Fibroblast of the aortic adventitia (primary cell): ENCODE measurements around the gene KCNJ6. TPM values are rescaled to one million over a fixed set of nuclear protein-coding genes. Genes with fewer than 3 reads are reported as not detected.
A peak's percentile ranks its signal among the peaks of the same experiment; 100 is the strongest.

Experiments
- DNase-seq: peaks from one replicate; pipeline ENCODE4 v3.0.0-alpha.2; 2010; ENCODE audit warnings: low read depth
- H3K4me3 ChIP-seq: 2 replicates; pipeline ENCODE4 v1.5.1; 2011; ENCODE audit warnings: low read depth, mild to moderate bottlenecking, control low read depth, low read length, moderate library complexity
- CTCF ChIP-seq: IDR thresholded peaks from 2 replicates; pipeline ENCODE4 v1.5.1; 2011; ENCODE audit warnings: mild to moderate bottlenecking, low read length, control low read depth, inconsistent platforms; ENCODE audit not compliant: insufficient read depth
- total RNA-seq: library from RNA; depleted of rRNA; stranded (reverse); fragments of >200 nt; gene quantifications from 2 replicates; pipeline ENCODE4 v1.2.3, GENCODE V29; 2012; ENCODE audit warnings: low replicate concordance

KCNJ6 gene
- total RNA-seq, 1 donor, result under 0.01 TPM

- DNase-seq, result no peak
- no peak overlapping the region for H3K4me3 ChIP-seq
- TF ChIP-seq CTCF, result no peak
Observed at GRCh38 chr21:37770461-37770860, 145.8 kb downstream of the KCNJ6 start.

DNA sequence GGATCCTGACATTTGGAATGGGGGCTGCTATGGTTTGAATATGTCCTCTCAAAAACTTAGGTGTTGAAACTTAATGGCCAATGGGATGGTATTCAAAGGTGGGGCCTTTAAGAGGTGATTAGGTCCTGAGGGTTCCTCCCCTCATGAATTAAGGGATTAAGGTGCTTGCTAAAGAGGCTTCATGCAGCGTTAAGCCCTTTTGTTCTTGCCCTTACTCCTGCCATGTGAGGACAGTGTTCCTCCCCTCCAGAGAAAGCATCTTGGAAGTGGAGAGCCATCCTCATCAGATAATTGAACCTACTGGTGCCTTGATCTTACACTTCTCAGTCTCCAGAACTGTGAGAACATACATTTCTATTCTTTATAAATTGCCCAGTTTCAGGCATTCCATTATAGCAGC, 146.6 kb downstream of the KCNJ6 start:
- TF ChIP-seq CTCF, result no peak
- no peak for DNase-seq
- no peak overlapping the region for H3K4me3 ChIP-seq

DNA sequence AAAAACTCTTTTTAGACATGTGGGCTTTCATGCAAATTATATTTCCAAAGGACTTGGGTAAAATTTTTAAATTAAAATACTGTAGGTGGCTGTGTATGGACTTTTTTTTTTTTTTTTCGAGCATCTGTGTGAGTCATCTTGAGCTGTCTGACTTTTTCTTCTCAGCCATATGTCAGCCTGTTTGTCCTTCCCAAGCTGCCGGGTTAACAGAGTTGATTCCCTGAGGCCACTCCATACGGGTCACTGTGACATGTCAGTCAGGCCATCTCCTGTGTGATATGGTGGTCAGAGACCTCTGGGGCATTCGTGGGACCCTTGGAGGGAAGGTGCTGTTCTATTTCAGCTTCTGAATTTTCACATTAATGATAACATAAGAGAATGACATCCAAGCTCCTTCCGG, 148.3 kb downstream of the KCNJ6 start:
- H3K4me3 ChIP-seq, result no peak overlapping the region
- DNase-seq, result peak; percentile 11

DNA sequence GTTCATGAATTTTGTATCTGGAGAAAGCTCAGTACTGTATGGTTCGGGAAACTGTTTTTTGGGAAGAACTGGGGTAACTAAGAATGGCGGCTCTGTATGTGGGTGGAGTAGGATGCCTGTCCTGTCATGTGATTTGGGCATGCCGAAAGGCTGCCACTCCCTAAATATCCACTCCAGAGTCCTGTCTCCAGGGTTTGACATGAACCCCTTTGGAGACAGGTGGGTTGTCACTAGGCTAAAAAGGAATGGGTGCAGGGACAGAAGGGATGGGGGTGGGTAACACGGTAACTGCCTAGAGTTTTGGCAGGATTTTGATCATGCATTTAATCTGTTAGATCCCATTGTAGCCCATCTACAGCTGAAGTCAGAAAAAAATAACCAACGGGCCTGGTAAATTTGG, 150.1 kb downstream of the KCNJ6 start:
- TF ChIP-seq CTCF, result no peak

More for the DNA sequence above, 148.3 kb downstream of the KCNJ6 start:
- TF ChIP-seq CTCF, result no peak

GRCh38 chr21:37765221-37765900, 150.9 kb downstream of the KCNJ6 start:
- DNase-seq, result no peak
- no peak overlapping the region for H3K4me3 ChIP-seq
- TF ChIP-seq CTCF, result no peak

More for the DNA sequence above, 150.1 kb downstream of the KCNJ6 start:
- H3K4me3 ChIP-seq, result no peak overlapping the region
- DNase-seq, result no peak

DNA sequence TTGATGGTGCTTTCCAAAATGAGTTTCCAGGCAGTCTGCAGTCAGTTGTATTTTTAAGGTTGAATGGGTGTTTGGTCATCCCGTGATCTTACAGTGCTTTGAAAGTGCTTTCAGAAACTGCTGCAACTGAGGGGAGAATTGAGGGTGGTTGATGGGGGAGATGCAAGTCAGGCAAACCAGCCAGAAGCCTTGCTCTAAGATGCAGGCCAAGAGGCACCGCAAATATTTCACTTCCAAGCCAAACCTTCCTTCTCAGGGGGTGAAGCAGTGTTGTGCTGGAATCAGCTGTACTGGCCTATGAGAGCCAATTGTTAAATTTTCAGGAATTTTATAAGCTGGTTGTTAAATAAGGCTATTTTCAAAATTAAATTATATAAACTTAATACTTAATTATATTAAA, 151.6 kb downstream of the KCNJ6 start:
- TF ChIP-seq CTCF, result no peak
- DNase-seq, result no peak
- H3K4me3 ChIP-seq, result no peak overlapping the region

DNA sequence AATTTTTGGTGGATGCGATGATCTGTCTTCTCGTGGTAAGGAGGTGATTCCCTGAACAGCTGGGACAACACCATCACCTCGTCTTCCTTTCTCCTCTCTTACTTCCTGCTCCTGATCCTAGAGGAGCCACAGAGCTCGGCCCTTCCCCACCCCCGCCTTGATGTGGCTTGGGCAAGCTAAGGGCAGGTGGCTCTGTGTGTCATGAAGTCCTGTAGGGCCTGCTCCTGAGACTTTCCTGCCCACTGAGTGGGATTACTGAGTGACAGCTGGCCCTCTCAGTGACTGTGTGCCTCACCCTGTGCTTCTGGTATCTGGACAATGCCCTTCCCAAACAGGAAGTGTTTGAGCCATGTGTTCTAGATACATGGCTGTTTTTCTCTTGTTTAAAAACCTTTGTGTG, 153.0 kb downstream of the KCNJ6 start:
- no peak for TF ChIP-seq CTCF
- no peak for DNase-seq
- H3K4me3 ChIP-seq, result no peak overlapping the region
